ENCODE measurements around the gene TAS2R60.

DNA sequence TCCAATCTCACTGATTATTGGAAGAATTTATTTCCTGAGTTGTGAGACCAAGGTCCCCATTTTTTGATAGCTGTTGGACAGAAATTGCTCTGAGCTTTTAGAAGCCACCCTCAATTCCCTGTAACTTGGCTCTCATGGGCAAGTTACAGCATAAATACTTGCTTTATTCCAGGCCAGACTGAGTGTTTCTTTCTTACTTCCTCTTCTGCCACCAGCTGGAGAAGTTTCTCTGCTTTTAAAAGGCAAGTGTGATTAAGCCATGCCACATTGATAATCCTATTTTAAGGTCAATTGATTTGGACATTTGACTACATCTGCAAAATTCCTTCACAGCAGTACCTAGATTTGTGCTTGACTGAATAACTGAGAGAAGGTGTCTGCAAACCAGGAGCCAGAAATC, 20.3 kb downstream of the TAS2R60 start:
- TF ChIP-seq, protein P1, sequence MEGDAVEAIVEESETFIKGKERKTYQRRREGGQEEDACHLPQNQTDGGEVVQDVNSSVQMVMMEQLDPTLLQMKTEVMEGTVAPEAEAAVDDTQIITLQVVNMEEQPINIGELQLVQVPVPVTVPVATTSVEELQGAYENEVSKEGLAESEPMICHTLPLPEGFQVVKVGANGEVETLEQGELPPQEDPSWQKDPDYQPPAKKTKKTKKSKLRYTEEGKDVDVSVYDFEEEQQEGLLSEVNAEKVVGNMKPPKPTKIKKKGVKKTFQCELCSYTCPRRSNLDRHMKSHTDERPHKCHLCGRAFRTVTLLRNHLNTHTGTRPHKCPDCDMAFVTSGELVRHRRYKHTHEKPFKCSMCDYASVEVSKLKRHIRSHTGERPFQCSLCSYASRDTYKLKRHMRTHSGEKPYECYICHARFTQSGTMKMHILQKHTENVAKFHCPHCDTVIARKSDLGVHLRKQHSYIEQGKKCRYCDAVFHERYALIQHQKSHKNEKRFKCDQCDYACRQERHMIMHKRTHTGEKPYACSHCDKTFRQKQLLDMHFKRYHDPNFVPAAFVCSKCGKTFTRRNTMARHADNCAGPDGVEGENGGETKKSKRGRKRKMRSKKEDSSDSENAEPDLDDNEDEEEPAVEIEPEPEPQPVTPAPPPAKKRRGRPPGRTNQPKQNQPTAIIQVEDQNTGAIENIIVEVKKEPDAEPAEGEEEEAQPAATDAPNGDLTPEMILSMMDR (conservative IDR thresholded peaks at IDR 0.05) = no peak
- TF ChIP-seq ZFX (IDR thresholded peaks at IDR 0.05) = no peak
